ENCODE data around the gene CLEC4M. TPM values are rescaled to one million over a fixed set of nuclear protein-coding genes. Genes with fewer than 3 reads are reported as not detected.

Gene CLEC4M
- total RNA-seq (2022; extraction: Qiagen RNA extraction; ENCODE audit: low read depth), result not detected in 5 replicates

GRCh38 chr19:7762719-7763293 is at the start of gene CLEC4M:
Gene CLEC4M, plus strand, starts transcription at chr19:7763243. Its CDS starts 24 bp downstream, at chr19:7763267.

DNA sequence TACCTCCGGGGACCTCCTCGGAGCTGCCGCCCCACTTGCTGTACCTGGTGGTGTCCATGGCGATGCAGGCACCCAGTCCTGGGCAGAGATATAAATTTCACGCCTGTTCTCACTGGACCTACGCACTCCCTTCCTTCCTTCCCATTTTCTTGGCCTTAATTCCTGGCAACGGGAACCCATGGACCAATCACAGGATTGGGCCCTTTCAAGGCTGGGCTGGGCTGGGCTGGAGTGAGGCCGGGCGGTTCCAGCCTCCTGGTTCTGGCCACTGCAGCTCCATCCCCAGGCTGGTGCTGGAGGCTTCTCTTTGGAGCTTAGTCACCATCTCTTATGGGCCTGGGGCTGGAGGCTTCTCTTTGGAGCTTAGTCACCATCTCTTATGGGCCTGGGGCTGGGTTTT is 31.0 kb upstream of the CLEC4M start, which contains the start of gene CLEC4G:
TSS of gene CLEC4G (minus strand) at position 66 of the 400 bp plus-strand sequence. CDS start at position 58, 8 bp downstream.

DNA sequence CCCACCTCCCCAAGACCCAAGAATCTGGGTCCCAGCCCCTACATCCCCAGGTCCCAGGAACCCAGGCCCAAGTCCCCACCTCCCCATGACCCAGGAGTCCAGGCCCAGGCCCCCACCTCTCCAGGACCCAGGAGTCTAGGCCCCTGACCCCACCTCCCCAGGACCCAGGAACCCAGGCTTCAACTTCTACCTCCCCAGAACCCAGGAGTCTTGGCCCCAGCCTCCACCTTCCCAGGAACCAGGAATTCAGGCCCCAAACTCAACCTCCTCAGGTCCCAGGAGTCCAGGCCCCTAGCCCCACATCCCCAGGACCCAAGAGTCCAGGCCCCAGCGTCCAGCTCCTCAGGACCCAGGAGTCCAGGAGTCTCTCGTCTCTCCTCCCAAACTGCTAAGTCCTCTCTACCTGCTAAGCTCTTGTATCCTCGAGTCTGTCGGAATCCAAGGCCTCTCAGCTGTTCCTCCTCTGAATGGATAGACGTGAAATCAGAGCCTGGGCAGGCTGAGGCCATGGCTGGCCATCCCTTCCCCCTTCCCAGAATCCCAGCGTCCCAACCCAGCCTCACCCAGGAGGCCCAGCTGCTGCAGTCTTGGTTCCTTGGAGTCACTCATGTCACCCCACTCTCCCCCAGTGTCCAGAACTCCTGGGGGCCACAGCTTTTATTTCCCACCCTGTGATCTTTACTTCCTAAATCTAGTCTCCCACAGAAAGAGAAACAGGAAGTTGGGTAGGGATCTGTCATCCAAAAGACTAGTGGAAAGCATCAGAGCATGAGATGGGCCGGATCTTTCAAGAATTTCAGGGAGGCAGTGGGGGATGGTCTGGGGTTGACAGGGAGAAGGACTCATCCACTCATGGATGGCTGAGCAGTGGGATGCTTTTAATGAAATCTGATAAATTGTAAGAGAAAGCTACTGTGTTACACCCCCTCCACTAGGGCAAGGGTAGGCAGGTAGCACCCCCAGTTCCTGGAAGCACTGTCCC is 15.8 kb upstream of the CLEC4M start, which contains the start of gene CD209:
TSS of gene CD209 (minus strand) at position 632 of the 982 bp plus-strand sequence. CDS start at position 609, 23 bp downstream.

Other genes with a start within 250 kb of the CLEC4M start
- 13.8 to 20.6 TPM (median 20.1 TPM) in 5 replicates for gene ZNF358, start 247.1 kb upstream of the CLEC4M start, total RNA-seq (2022; extraction: Qiagen RNA extraction; ENCODE audit: low read depth)
- gene MCOLN1, start 240.6 kb upstream of the CLEC4M start, total RNA-seq (2022; extraction: Qiagen RNA extraction; ENCODE audit: low read depth), result 10.5 to 14.9 TPM (median 13.1 TPM) in 5 replicates
- 26.9 to 37.6 TPM (median 33.9 TPM) in 5 replicates for gene PNPLA6, start 227.5 kb upstream of the CLEC4M start, total RNA-seq (2022; extraction: Qiagen RNA extraction; ENCODE audit: low read depth)
- 2.8 to 5.5 TPM (median 4.3 TPM) in 5 replicates for gene CAMSAP3, start 167.4 kb upstream of the CLEC4M start, total RNA-seq (2022; extraction: Qiagen RNA extraction; ENCODE audit: low read depth)
- 21.4 to 27.8 TPM (median 26.3 TPM) in 5 replicates for gene XAB2, start 133.7 kb upstream of the CLEC4M start, total RNA-seq (2022; extraction: Qiagen RNA extraction; ENCODE audit: low read depth)
- 52.7 to 81.5 TPM (median 56.6 TPM) in 5 replicates for gene PET100, start 133.4 kb upstream of the CLEC4M start, total RNA-seq (2022; extraction: Qiagen RNA extraction; ENCODE audit: low read depth)
- gene PCP2, start 129.5 kb upstream of the CLEC4M start, total RNA-seq (2022; extraction: Qiagen RNA extraction; ENCODE audit: low read depth), result 0.20 TPM in 1 of 5 replicates, not detected in the others
- 32.9 to 44.6 TPM (median 40.8 TPM) in 5 replicates for gene STXBP2, start 126.1 kb upstream of the CLEC4M start, total RNA-seq (2022; extraction: Qiagen RNA extraction; ENCODE audit: low read depth)
- not detected in 5 replicates for gene RETN, start 94.2 kb upstream of the CLEC4M start, total RNA-seq (2022; extraction: Qiagen RNA extraction; ENCODE audit: low read depth)
- gene MCEMP1, start 86.2 kb upstream of the CLEC4M start, total RNA-seq (2022; extraction: Qiagen RNA extraction; ENCODE audit: low read depth), result not detected in 5 replicates
- 44.6 to 114 TPM (median 102 TPM) in 5 replicates for gene TRAPPC5, start 82.4 kb upstream of the CLEC4M start, total RNA-seq (2022; extraction: Qiagen RNA extraction; ENCODE audit: low read depth)
- not detected in 5 replicates for gene FCER2, start 61.1 kb upstream of the CLEC4M start, total RNA-seq (2022; extraction: Qiagen RNA extraction; ENCODE audit: low read depth)
- gene CLEC4G, start 31.1 kb upstream of the CLEC4M start, total RNA-seq (2022; extraction: Qiagen RNA extraction; ENCODE audit: low read depth), result not detected in 5 replicates
- not detected in 5 replicates for gene CD209, start 15.7 kb upstream of the CLEC4M start, total RNA-seq (2022; extraction: Qiagen RNA extraction; ENCODE audit: low read depth)
- 0.97 to 1.7 TPM (median 1.5 TPM) in 5 replicates for gene EVI5L, start 67.0 kb downstream of the CLEC4M start, total RNA-seq (2022; extraction: Qiagen RNA extraction; ENCODE audit: low read depth)
- gene PRR36, start 111.1 kb downstream of the CLEC4M start, total RNA-seq (2022; extraction: Qiagen RNA extraction; ENCODE audit: low read depth), result 0.21 to 0.84 TPM (median 0.39 TPM) in 5 replicates
- gene LRRC8E, start 125.3 kb downstream of the CLEC4M start, total RNA-seq (2022; extraction: Qiagen RNA extraction; ENCODE audit: low read depth), result 5.4 to 7.1 TPM (median 6.3 TPM) in 5 replicates
- 12.0 to 17.2 TPM (median 16.8 TPM) in 5 replicates for gene MAP2K7, start 140.6 kb downstream of the CLEC4M start, total RNA-seq (2022; extraction: Qiagen RNA extraction; ENCODE audit: low read depth)
- 0.78 to 2.4 TPM (median 1.9 TPM) in 5 replicates for gene TGFBR3L, start 151.6 kb downstream of the CLEC4M start, total RNA-seq (2022; extraction: Qiagen RNA extraction; ENCODE audit: low read depth)
- 21.4 to 29.8 TPM (median 29.5 TPM) in 5 replicates for gene SNAPC2, start 157.1 kb downstream of the CLEC4M start, total RNA-seq (2022; extraction: Qiagen RNA extraction; ENCODE audit: low read depth)
- gene CTXN1, start 162.9 kb downstream of the CLEC4M start, total RNA-seq (2022; extraction: Qiagen RNA extraction; ENCODE audit: low read depth), result 10.0 to 24.5 TPM (median 21.4 TPM) in 5 replicates
- gene TIMM44, start 180.4 kb downstream of the CLEC4M start, total RNA-seq (2022; extraction: Qiagen RNA extraction; ENCODE audit: low read depth), result 26.9 to 33.4 TPM (median 29.9 TPM) in 5 replicates
- 59.1 to 71.3 TPM (median 65.6 TPM) in 5 replicates for gene ELAVL1, start 242.4 kb downstream of the CLEC4M start, total RNA-seq (2022; extraction: Qiagen RNA extraction; ENCODE audit: low read depth)